SJCRH30 (cell line): ENCODE data around the gene WDR77. TPM values are rescaled to one million over a fixed set of nuclear protein-coding genes. Genes with fewer than 3 reads are reported as not detected.
A peak's percentile ranks its signal among the peaks of the same experiment; 100 is the strongest.

Experiments used
- DNase-seq, 2 experiments: peaks; one replicate each; pipeline ENCODE4 v3.0.0-alpha.2; 2015 to 2020
- H3K27ac ChIP-seq: fragments of 250-450 bp; sonication (Bioruptor Pico); 2 replicates; pipeline ENCODE4 v1.5.1; 2020; ENCODE audit warnings: mild to moderate bottlenecking, moderate library complexity
- H3K27me3 ChIP-seq: fragments of 250-450 bp; sonication (Bioruptor Pico); 2 replicates; pipeline ENCODE4 v1.5.1; 2020; ENCODE audit warnings: mild to moderate bottlenecking, moderate library complexity
- H3K36me3 ChIP-seq: fragments of 250-450 bp; sonication (Bioruptor Pico); 2 replicates; pipeline ENCODE4 v1.5.1; 2020; ENCODE audit warnings: mild to moderate bottlenecking, moderate library complexity
- H3K4me1 ChIP-seq: fragments of 250-450 bp; sonication (Bioruptor Pico); 2 replicates; pipeline ENCODE4 v1.5.1; 2020; ENCODE audit warnings: mild to moderate bottlenecking, moderate library complexity
- H3K4me3 ChIP-seq: fragments of 250-450 bp; sonication (Bioruptor Pico); 2 replicates; pipeline ENCODE4 v1.5.1; 2020; ENCODE audit warnings: mild to moderate bottlenecking, moderate library complexity
- H3K9me3 ChIP-seq: fragments of 250-450 bp; sonication (Bioruptor Pico); replicated peaks from 2 replicates; pipeline ENCODE4 v1.5.1; 2020; ENCODE audit warnings: mild to moderate bottlenecking, moderate library complexity
- total RNA-seq: library from RNA; depleted of rRNA; stranded (reverse); fragments of >200 nt; shearing (Covaris generic); gene quantifications from 2 replicates; pipeline ENCODE4 v1.2.3, GENCODE V29; 2014; rRNA removed

The WDR77 gene
- total RNA-seq, 1 experiment from 2014 or later, result 80.9 TPM

- peak; percentile 26 to 61 for DNase-seq
- Histone ChIP-seq H3K4me1 (no peaks in the 10 kb centered on the region), H3K4me3 (no peak overlapping the region), H3K36me3 (no peaks in the 10 kb centered on the region), H3K27me3 (peaks cover 4% of the 10 kb centered on the region), H3K27ac (no peak overlapping the region), H3K9me3 (no peaks in the 10 kb centered on the region)
These were observed 49.1 kb downstream of the WDR77 start for GRCh38 chr1:111399792-111400610.

- no peak for DNase-seq
- H3K4me3 ChIP-seq, result no peak overlapping the region
- no peaks in the 10 kb centered on the region for H3K9me3 ChIP-seq
- no peaks in the 10 kb centered on the region for H3K36me3 ChIP-seq
- no peaks in the 10 kb centered on the region; the same call in 1 of the 2 replicates for H3K27me3 ChIP-seq
- no peaks in the 10 kb centered on the region for H3K4me1 ChIP-seq
- H3K27ac ChIP-seq, result no peak overlapping the region
These were observed 56.6 kb downstream of the WDR77 start for GRCh38 chr1:111392460-111392945.

GRCh38 chr1:111392042-111392441 lies 57.0 kb downstream of the WDR77 start:
- Histone ChIP-seq H3K4me3 (no peak overlapping the region), H3K36me3 (no peaks in the 10 kb centered on the region), H3K27ac (no peak overlapping the region), H3K27me3 (no peaks in the 10 kb centered on the region; the same call in 1 of the 2 replicates), H3K9me3 (no peaks in the 10 kb centered on the region), H3K4me1 (no peaks in the 10 kb centered on the region)
- DNase-seq, result no peak

Other genes starting within 250 kb of the WDR77 start
- not detected in 2 replicates for gene DENND2D, start 248.6 kb downstream of the WDR77 start, total RNA-seq
- 0.53 and 1.6 TPM in 2 replicates for gene CHI3L2, start 221.5 kb downstream of the WDR77 start, total RNA-seq
- gene CHIA, start 158.4 kb downstream of the WDR77 start, total RNA-seq, result not detected in 2 replicates
- 0.66 and 1.8 TPM in 2 replicates for gene OVGP1, start 21.5 kb downstream of the WDR77 start, total RNA-seq
- gene ATP5PB, start 208 bp upstream of the WDR77 start, total RNA-seq, result 527 and 545 TPM in 2 replicates
- 0.13 and 0.24 TPM in 2 replicates for gene C1orf162, start 24.7 kb upstream of the WDR77 start, total RNA-seq
- gene ADORA3, start 54.4 kb upstream of the WDR77 start, total RNA-seq, result 0.10 TPM in 1 of 2 replicates, not detected in the other
- not detected in 2 replicates for gene TMIGD3, start 54.4 kb upstream of the WDR77 start, total RNA-seq
- gene RAP1A, start 170.5 kb upstream of the WDR77 start, total RNA-seq, result 33.8 and 39.0 TPM in 2 replicates